ENCODE results near the gene TMEM14A. TPM values are rescaled to one million over a fixed set of nuclear protein-coding genes. Genes with fewer than 3 reads are reported as not detected.
"Not testable (repeated sequence)": the region's sequence is repeated elsewhere in the genome, so short reads cannot be mapped to it uniquely, and the experiment has no call there.

TMEM14A gene
- total RNA-seq, 2 experiments from 2014 or later = 16.8 to 19.3 TPM

DNA sequence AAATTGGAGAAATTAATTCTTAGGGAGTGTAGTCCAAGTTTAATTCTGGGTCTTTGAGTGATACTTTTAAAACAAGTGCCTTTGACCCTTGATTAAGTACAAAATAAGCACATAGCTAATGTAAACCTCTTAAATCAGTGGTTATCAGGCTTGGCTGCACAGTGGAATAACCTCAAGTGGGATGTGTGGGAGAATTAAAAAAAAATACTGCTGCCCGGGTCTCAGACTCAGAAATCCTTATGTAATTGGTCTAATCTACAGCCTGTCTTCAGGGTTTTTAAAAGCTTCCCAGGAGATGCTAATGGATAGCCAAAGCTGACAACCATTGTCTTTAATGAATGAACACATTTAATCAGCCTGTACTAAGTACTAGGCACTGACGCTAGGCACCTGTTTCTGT lies 28.5 kb upstream of the TMEM14A start:
- Mint-ChIP-seq H3K36me3 (no peaks in the 10 kb centered on the region), H3K9me3 (no peaks in the 10 kb centered on the region), H3K4me3 (no peak overlapping the region), H3K27me3 (peaks cover 23% of the 10 kb centered on the region), H3K27ac (no peak overlapping the region), H3K4me1 (ENCODE audit: low read depth) (peaks cover 11% of the 10 kb centered on the region)
- no peak for DNase-seq
- intact Hi-C loops (cut with micrococcal nuclease) = no loop called here
- ChIA-PET POLR2A (no interaction called here), CTCF (interaction anchor here (1.2 to 3.4 kb wide), 3 partner anchors 10 to 226 kb away, joined by 5 to 22 read pairs (median 6); no protein-coding TSS in a partner anchor)

DNA sequence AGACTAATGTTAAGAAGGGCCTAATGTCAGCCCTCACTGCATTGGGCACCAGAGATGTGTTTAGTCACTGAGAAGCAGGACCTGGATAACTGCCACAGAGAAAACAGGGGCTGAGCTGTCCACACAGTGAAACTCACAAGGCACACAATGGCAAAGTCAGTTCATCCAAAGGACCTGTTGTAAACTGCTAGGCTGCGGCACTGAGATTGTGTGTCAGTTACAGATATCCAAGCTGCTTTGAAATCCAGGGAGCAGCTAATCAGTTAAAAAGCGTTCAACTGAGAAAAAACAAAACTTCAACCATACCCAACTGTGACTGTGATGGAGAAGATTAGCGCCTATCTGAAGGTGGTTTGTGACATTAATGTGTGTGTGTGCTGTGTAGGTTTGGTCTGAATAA lies 27.8 kb upstream of the TMEM14A start:
- H3K36me3 Mint-ChIP-seq = no peaks in the 10 kb centered on the region
- intact Hi-C loops (cut with micrococcal nuclease) = no loop called here
- H3K9me3 Mint-ChIP-seq = no peaks in the 10 kb centered on the region
- H3K4me1 Mint-ChIP-seq (ENCODE audit: low read depth) = peaks cover 12% of the 10 kb centered on the region
- no peak for DNase-seq
- H3K27ac Mint-ChIP-seq = no peak overlapping the region
- peaks cover 23% of the 10 kb centered on the region for H3K27me3 Mint-ChIP-seq
- H3K4me3 Mint-ChIP-seq = no peak overlapping the region
- POLR2A ChIA-PET = no interaction called here
- CTCF ChIA-PET = interaction anchor here (3.4 kb wide), 1 partner anchor 9 kb away, joined by 22 read pairs; no protein-coding TSS in a partner anchor

DNA sequence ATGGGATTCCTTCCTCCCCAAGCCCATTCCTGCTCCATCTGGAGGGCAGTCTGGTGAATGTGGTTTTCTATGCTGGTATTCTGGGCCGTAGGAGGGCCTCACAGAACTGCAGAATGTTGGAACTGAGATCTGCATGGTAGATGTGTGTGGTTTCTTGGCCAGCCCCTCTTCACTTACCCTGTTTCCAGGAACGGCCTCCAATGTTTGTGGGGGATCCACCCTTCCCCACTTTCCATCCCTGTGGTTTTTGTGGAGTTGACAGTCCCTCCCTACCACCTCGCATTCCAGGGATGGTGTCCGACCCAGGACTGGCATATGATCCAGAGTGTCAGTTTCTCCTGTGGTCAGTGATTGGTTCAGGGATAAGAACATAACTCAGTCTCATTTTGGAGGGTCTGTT lies 26.7 kb upstream of the TMEM14A start:
- intact Hi-C loops (cut with micrococcal nuclease) = no loop called here
- no peak for DNase-seq
- H3K27me3 Mint-ChIP-seq = peaks cover 21% of the 10 kb centered on the region
- H3K9me3 Mint-ChIP-seq = no peaks in the 10 kb centered on the region
- H3K4me1 Mint-ChIP-seq (ENCODE audit: low read depth) = peaks cover 12% of the 10 kb centered on the region
- ChIA-PET CTCF (interaction anchor here (3.4 kb wide), 1 partner anchor 8 kb away, joined by 22 read pairs; no protein-coding TSS in a partner anchor), POLR2A (no interaction called here)
- no peak overlapping the region for H3K27ac Mint-ChIP-seq
- H3K36me3 Mint-ChIP-seq = no peaks in the 10 kb centered on the region
- H3K4me3 Mint-ChIP-seq = no peak overlapping the region

DNA sequence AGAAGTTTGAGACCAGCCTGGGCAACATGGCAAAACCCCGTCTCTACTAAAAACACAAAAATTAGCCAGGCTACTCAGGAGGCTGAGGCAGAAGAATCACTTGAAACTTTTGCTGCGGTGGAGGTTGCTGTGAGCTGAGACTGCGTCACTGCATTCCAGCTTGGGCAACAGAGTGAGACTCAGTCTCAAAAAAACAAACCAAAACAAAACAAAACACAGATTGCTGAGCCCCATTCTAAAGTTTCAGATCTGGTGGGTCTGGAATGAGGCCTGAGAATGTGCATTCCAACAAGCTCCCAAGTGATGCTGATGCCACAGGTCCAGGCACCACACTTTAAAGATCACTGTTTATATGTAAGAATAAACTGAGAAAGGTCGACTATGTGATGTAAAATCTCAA lies 24.9 kb upstream of the TMEM14A start:
- no peak for DNase-seq
- Mint-ChIP-seq H3K4me3 (no peak overlapping the region), H3K27me3 (peaks cover 17% of the 10 kb centered on the region), H3K4me1 (ENCODE audit: low read depth) (peaks cover 11% of the 10 kb centered on the region), H3K27ac (no peak overlapping the region), H3K36me3 (no peaks in the 10 kb centered on the region), H3K9me3 (no peaks in the 10 kb centered on the region)
- CTCF ChIA-PET = no interaction called here
- POLR2A ChIA-PET = no interaction called here
- intact Hi-C loops (cut with micrococcal nuclease) = no loop called here

DNA sequence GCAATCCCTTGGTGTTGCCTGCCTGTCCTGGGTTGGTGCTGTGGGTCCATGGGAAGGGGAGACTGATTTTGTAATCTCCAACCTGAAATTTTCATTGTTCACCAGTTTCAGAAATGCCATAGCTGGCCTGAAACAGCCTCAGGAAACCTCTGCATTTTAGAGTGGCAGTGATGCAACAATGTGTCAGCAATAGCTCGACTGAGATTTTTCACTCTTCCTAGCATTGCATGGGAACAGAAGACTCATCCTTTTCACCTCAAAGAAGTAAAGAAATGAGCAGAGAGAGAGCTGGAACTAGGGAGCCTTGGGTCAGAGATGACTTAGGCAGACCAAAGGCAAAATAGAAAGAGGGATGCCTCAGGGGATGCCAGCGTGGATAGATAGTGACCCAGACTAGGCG lies 23.7 kb upstream of the TMEM14A start:
- peak; percentile 21 for DNase-seq
- ChIA-PET CTCF (interaction anchor here (1.5 kb wide), 1 partner anchor 16 kb away, joined by 4 read pairs; no protein-coding TSS in a partner anchor), POLR2A (interaction anchor here (0.5 to 1.3 kb wide), 2 partner anchors 12 to 428 kb away, joined by 3 read pairs; no protein-coding TSS in a partner anchor)
- H3K4me1 Mint-ChIP-seq (ENCODE audit: low read depth) = peaks cover 8% of the 10 kb centered on the region
- no peak overlapping the region for H3K27ac Mint-ChIP-seq
- no peaks in the 10 kb centered on the region for H3K9me3 Mint-ChIP-seq
- peaks cover 13% of the 10 kb centered on the region for H3K27me3 Mint-ChIP-seq
- no peaks in the 10 kb centered on the region for H3K36me3 Mint-ChIP-seq
- intact Hi-C loops (cut with micrococcal nuclease) = loop anchor here (1.0 kb wide), 1 partner anchor 12 kb away; no protein-coding TSS in a partner anchor
- no peak overlapping the region for H3K4me3 Mint-ChIP-seq

DNA sequence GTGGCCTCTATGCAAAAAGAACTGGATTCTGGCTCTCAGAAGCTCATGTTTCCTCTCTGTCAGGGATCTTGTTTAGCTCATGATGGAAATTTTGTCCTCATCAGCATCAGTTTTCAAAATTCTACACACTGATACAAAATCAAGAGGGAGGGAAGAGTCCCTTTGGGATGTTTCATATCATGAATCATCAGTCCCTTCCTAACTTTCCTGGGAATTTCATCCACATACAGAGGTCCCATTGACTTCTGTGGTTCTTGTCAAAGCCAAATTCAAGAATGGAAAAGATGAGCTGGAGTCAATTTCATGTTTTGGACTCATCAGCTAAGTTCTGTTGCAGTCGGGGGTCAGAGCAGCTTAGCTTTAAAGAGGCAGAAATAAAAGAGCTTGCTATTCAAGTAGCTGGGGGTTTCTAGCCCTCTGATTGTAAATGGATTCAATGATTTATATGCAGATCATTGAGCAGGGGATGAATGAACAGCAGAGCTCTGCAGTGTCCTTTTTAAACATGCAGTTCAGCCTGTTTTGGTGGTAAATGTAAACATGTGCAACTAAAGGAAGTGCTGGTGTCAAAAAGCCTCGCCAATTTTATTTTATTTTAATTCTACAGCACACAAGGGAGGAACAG lies 21.3 kb upstream of the TMEM14A start:
- POLR2A ChIA-PET = no interaction called here
- H3K27ac Mint-ChIP-seq = no peak overlapping the region
- no peaks in the 10 kb centered on the region for H3K9me3 Mint-ChIP-seq
- peaks cover 8% of the 10 kb centered on the region for H3K4me1 Mint-ChIP-seq (ENCODE audit: low read depth)
- no peaks in the 10 kb centered on the region for H3K36me3 Mint-ChIP-seq
- no peak overlapping the region for H3K4me3 Mint-ChIP-seq
- no peak for DNase-seq
- intact Hi-C loops (cut with micrococcal nuclease) = no loop called here
- H3K27me3 Mint-ChIP-seq = peaks cover 6% of the 10 kb centered on the region
- CTCF ChIA-PET = interaction anchor here (1.0 to 6.5 kb wide), 6 partner anchors 13 to 367 kb away, joined by 3 to 73 read pairs (median 4); no protein-coding TSS in a partner anchor

DNA sequence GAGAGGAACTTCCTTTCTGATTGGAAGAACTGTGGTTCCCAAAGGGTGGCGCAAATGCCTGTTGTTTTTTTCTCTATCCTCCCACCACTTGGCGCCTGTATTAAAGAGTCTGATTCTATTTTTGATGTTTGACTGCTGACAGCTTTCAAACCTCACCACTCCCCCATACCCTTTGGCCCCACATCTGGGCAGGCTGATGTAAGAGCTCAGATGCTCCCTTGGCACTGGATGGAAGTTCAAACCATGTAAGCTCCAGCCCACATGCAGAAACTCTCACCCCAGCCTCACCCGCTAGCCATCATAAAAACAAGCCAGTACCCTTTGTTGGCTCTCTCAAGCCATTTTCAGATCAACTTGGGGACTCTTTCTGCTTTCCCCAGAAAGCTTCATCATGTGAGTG lies 20.0 kb upstream of the TMEM14A start:
- peaks cover 6% of the 10 kb centered on the region for H3K27me3 Mint-ChIP-seq
- H3K4me1 Mint-ChIP-seq (ENCODE audit: low read depth) = peaks cover 8% of the 10 kb centered on the region
- no peak overlapping the region for H3K27ac Mint-ChIP-seq
- ChIA-PET POLR2A (no interaction called here), CTCF (interaction anchor here (1.0 to 6.5 kb wide), 12 partner anchors 8 to 235 kb away, joined by 3 to 73 read pairs (median 4); partner anchors contain the start of gene TRAM2)
- H3K4me3 Mint-ChIP-seq = no peak overlapping the region
- H3K9me3 Mint-ChIP-seq = no peaks in the 10 kb centered on the region
- H3K36me3 Mint-ChIP-seq = no peaks in the 10 kb centered on the region
- no peak for DNase-seq
- intact Hi-C loops (cut with micrococcal nuclease) = no loop called here

DNA sequence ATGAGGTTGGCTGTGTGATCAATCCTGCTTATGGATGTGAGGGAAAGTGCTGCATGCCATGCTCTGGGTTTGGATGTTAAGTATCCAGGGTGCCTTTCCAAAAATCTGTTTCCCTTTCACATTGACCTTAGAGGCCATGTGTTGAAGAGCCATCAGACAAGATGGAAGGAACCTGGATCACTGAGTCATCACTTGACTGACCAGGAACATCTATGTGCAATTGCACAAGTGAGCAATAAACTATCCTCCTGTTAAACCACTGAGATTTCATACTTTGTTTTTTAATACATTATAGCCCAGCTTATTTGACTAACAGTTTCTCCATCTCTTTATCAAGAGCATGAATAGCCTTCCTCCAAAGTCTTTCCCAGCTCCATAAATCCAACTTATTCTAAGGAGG lies 17.8 kb upstream of the TMEM14A start:
- Mint-ChIP-seq H3K4me1 (ENCODE audit: low read depth) (peaks cover 3% of the 10 kb centered on the region), H3K27me3 (peaks cover 2% of the 10 kb centered on the region)
- POLR2A ChIA-PET = no interaction called here

DNA sequence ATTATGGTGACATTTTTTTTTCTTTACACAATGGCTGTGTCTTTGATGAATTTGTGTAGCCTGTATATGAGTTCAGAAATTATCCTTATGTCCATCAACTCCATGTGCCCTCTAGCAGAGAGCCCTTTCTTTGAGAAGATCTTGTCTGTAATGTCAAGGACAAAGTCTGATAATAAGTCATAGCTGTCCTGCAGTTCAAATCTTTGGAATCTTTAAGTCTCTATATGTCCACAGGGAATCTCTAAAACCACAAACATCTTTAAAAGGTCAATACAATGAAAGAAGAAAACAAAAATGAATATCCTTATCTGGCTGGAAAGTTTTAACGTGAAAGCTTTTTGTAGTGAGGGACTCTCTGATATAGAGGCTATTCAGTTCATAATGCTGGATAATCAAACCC lies 16.9 kb upstream of the TMEM14A start:
- Mint-ChIP-seq H3K27ac (no peak overlapping the region), H3K4me3 (no peak overlapping the region), H3K9me3 (no peaks in the 10 kb centered on the region), H3K4me1 (ENCODE audit: low read depth) (peaks cover 3% of the 10 kb centered on the region), H3K27me3 (peaks cover 2% of the 10 kb centered on the region), H3K36me3 (no peaks in the 10 kb centered on the region)
- intact Hi-C loops (cut with micrococcal nuclease) = no loop called here
- POLR2A ChIA-PET = no interaction called here
- CTCF ChIA-PET = interaction anchor here (0.7 to 6.5 kb wide), 3 partner anchors 8 to 237 kb away, joined by 3 to 73 read pairs (median 5); no protein-coding TSS in a partner anchor
- no peak for DNase-seq

More for the DNA sequence above, 17.8 kb upstream of the TMEM14A start:
- Mint-ChIP-seq H3K36me3 (no peaks in the 10 kb centered on the region), H3K27ac (no peak overlapping the region), H3K4me3 (no peak overlapping the region), H3K9me3 (no peaks in the 10 kb centered on the region)
- DNase-seq = no peak
- intact Hi-C loops (cut with micrococcal nuclease) = no loop called here
- CTCF ChIA-PET = interaction anchor here (0.8 to 6.5 kb wide), 17 partner anchors 9 to 589 kb away, joined by 3 to 73 read pairs (median 5); partner anchors contain the start of gene EFHC1

DNA sequence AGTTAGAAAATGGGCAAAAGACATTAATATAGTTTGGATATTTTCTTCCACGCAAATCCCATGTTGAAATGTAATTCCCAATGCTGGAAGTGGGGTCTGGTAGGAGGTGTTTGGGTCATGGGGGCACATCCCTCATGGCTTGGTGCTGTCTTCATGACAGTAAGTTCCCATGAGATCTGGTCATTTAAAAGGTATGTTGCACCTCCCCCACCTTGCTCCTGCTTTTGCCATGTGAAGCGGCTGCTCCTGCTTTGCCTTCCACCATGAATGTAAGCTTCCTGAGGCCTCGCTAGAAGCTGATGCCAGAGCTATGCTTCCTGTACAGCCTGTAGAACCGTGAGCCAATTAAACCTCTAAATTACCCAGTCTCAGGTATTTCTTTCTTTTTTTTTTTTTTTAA lies 16.3 kb upstream of the TMEM14A start:
- POLR2A ChIA-PET = no interaction called here
- CTCF ChIA-PET = interaction anchor here (0.7 to 6.5 kb wide), 2 partner anchors 8 to 237 kb away, joined by 3 to 73 read pairs; no protein-coding TSS in a partner anchor
- H3K9me3 Mint-ChIP-seq = no peaks in the 10 kb centered on the region
- no peak for DNase-seq
- H3K4me1 Mint-ChIP-seq (ENCODE audit: low read depth) = peaks cover 3% of the 10 kb centered on the region
- H3K36me3 Mint-ChIP-seq = no peaks in the 10 kb centered on the region
- H3K27ac Mint-ChIP-seq = no peak overlapping the region
- intact Hi-C loops (cut with micrococcal nuclease) = no loop called here
- peaks cover 2% of the 10 kb centered on the region for H3K27me3 Mint-ChIP-seq
- no peak overlapping the region for H3K4me3 Mint-ChIP-seq

DNA sequence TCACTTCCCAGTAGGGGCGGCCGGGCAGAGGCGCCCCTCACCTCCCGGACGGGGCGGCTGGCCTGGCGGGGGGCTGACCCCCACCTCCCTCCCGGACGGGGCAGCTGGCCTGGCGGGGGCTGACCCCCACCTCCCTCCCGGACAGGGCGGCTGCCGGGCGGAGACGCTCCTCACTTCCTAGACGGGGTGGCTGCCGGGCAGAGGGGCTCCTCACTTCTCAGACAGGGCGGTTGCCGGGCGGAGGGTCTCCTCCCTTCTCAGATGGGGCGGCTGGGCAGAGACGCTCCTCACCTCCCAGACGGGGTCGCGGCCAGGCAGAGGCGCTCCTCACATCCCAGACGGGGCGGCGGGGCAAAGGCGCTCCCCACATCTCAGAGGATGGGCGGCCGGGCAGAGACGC lies 15.0 kb upstream of the TMEM14A start:
- CTCF ChIA-PET; H3K36me3 Mint-ChIP-seq; H3K9me3 Mint-ChIP-seq; H3K27me3 Mint-ChIP-seq; POLR2A ChIA-PET; H3K27ac Mint-ChIP-seq; DNase-seq; H3K4me1 Mint-ChIP-seq (ENCODE audit: low read depth); intact Hi-C loops (cut with micrococcal nuclease); H3K4me3 Mint-ChIP-seq: not testable (repeated sequence)

DNA sequence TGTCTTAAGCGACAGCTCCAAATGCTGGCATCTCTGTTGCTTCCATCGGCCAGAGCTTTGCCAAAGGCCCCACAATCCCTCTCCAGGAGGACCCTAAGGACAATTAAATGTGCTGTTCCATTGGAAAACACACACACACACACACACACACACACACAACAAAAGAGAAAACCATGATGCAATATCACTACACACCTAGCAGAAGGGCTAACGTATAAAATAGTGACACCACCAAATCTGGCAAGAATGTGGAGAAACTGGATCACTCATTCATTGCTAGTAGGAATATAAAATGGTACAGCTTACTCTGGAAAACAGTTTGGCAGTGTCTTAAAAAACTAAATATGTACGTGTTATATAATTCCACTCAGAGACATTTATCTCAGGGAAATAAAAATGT lies 13.0 kb upstream of the TMEM14A start:
- intact Hi-C loops (cut with micrococcal nuclease) = no loop called here
- no peak overlapping the region for H3K27ac Mint-ChIP-seq
- no peak for DNase-seq
- H3K4me1 Mint-ChIP-seq (ENCODE audit: low read depth) = no peaks in the 10 kb centered on the region
- ChIA-PET POLR2A (no interaction called here), CTCF (interaction anchor here (0.7 to 1.1 kb wide), 2 partner anchors 241 to 250 kb away, joined by 3 to 5 read pairs; no protein-coding TSS in a partner anchor)
- H3K9me3 Mint-ChIP-seq = no peaks in the 10 kb centered on the region
- no peaks in the 10 kb centered on the region for H3K36me3 Mint-ChIP-seq
- H3K27me3 Mint-ChIP-seq = no peaks in the 10 kb centered on the region
- no peak overlapping the region for H3K4me3 Mint-ChIP-seq
